WTC11 (cell line): Measurements from ENCODE around the gene MICAL3. TPM values are rescaled to one million over a fixed set of nuclear protein-coding genes. Genes with fewer than 3 reads are reported as not detected.

Experiments
- ATAC-seq: fragments of 200-7000 bp; cut with Tn5 transposase; 2 replicates; pipeline ENCODE4 v1.10.0; 2021; ENCODE audit warnings: mild to moderate bottlenecking, moderate library complexity
- CTCF ChIA-PET: fragments of 300-600 bp; sonication (Branson Sonifier 250); formaldehyde crosslinking; loops from one replicate; lab custom pipeline; 2021; ENCODE audit warnings: antibody characterized with exemption; lab: Charles Lee
- POLR2A ChIA-PET: fragments of 350-600 bp; sonication (Branson Sonifier 250); formaldehyde crosslinking; loops from one replicate; lab custom pipeline; 2021; ENCODE audit warnings: antibody characterized with exemption; lab: Charles Lee
- DNase-seq: peaks from one replicate; pipeline ENCODE4 v3.0.0; 2021; ENCODE audit warnings: low spot score
- H3K27ac Mint-ChIP-seq: 2 replicates; pipeline ENCODE4 v1.8.0; 2021; ENCODE audit warnings: mixed read lengths
- H3K27me3 Mint-ChIP-seq: 2 replicates; pipeline ENCODE4 v1.8.0; 2021; ENCODE audit warnings: low read depth, mild to moderate bottlenecking, moderate library complexity, mixed read lengths
- H3K36me3 Mint-ChIP-seq: 2 replicates; pipeline ENCODE4 v1.8.0; 2021; ENCODE audit warnings: mixed read lengths
- H3K4me1 Mint-ChIP-seq: 2 replicates; pipeline ENCODE4 v1.8.0; 2022; ENCODE audit warnings: mixed read lengths
- H3K4me3 Mint-ChIP-seq: 2 replicates; pipeline ENCODE4 v1.8.0; 2021; ENCODE audit warnings: mild to moderate bottlenecking, moderate library complexity, mixed read lengths
- H3K9me3 Mint-ChIP-seq: 2 replicates; pipeline ENCODE4 v1.8.0; 2021; ENCODE audit warnings: mixed read lengths
- AFF4 ChIP-seq: sonication (generic); formaldehyde crosslinking; IDR thresholded peaks from 2 replicates; pipeline ENCODE4 v1.8.1; 2023; ENCODE audit warnings: mild to moderate bottlenecking, missing genetic modification reagents, borderline replicate concordance
- ATF1 ChIP-seq: sonication (generic); formaldehyde crosslinking; IDR thresholded peaks from 2 replicates; pipeline ENCODE4 v1.8.1; 2023; ENCODE audit warnings: mild to moderate bottlenecking, moderate library complexity, missing genetic modification reagents
- CREM ChIP-seq: sonication (generic); formaldehyde crosslinking; IDR thresholded peaks from 2 replicates; pipeline ENCODE4 v1.8.1; 2022; ENCODE audit warnings: mild to moderate bottlenecking, missing genetic modification reagents, moderate library complexity
- ETV6 ChIP-seq: sonication (generic); formaldehyde crosslinking; IDR thresholded peaks from 2 replicates; pipeline ENCODE4 v1.8.1; 2022; ENCODE audit warnings: mild to moderate bottlenecking, missing genetic modification reagents
- FOXJ3 ChIP-seq: sonication (generic); formaldehyde crosslinking; IDR thresholded peaks from 2 replicates; pipeline ENCODE4 v1.9.0; 2021; ENCODE audit warnings: missing genetic modification reagents, mild to moderate bottlenecking, borderline replicate concordance
- GABPB1 ChIP-seq: sonication (generic); formaldehyde crosslinking; IDR thresholded peaks from 2 replicates; pipeline ENCODE4 v1.8.1; 2023; ENCODE audit warnings: mild to moderate bottlenecking, missing genetic modification reagents
- GRHL2 ChIP-seq: fragments of 250-450 bp; sonication (Bioruptor Pico); IDR thresholded peaks from 2 replicates; pipeline ENCODE4 v1.8.0; 2022; ENCODE audit warnings: mild to moderate bottlenecking, moderate library complexity; ENCODE audit not compliant: insufficient replicate concordance, severe bottlenecking
- JUN ChIP-seq: sonication (generic); formaldehyde crosslinking; IDR thresholded peaks from 2 replicates; pipeline ENCODE4 v1.8.0; 2023; ENCODE audit warnings: mild to moderate bottlenecking, missing genetic modification reagents
- MAX ChIP-seq: sonication (generic); formaldehyde crosslinking; IDR thresholded peaks from 2 replicates; pipeline ENCODE4 v1.8.0; 2022; ENCODE audit warnings: mild to moderate bottlenecking, missing genetic modification reagents
- MXD4 ChIP-seq: fragments of 250-450 bp; sonication (Bioruptor Pico); IDR thresholded peaks from 2 replicates; pipeline ENCODE4 v1.8.0; 2021; ENCODE audit warnings: mild to moderate bottlenecking, moderate library complexity, borderline replicate concordance
- NFYB ChIP-seq: sonication (generic); formaldehyde crosslinking; conservative IDR thresholded peaks from 2 replicates; pipeline ENCODE4 v1.8.0; 2022; ENCODE audit warnings: low read depth, missing genetic modification reagents
- NR2C2 ChIP-seq: sonication (generic); formaldehyde crosslinking; IDR thresholded peaks from 2 replicates; pipeline ENCODE4 v1.8.0; 2022; ENCODE audit warnings: mild to moderate bottlenecking, missing genetic modification reagents
- NR3C1 ChIP-seq: sonication (generic); formaldehyde crosslinking; conservative IDR thresholded peaks from 2 replicates; pipeline ENCODE4 v1.8.1; 2023; ENCODE audit warnings: low read depth, mild to moderate bottlenecking, missing genetic modification reagents
- OVOL2 ChIP-seq: fragments of 250-450 bp; sonication (Bioruptor Pico); IDR thresholded peaks from 2 replicates; pipeline ENCODE4 v1.9.0; 2021; ENCODE audit warnings: mild to moderate bottlenecking, borderline replicate concordance
- PRRX2 ChIP-seq: fragments of 250-450 bp; sonication (Bioruptor Pico); IDR thresholded peaks from 2 replicates; pipeline ENCODE4 v1.8.0; 2021; ENCODE audit warnings: mild to moderate bottlenecking
- STAT6 ChIP-seq: sonication (generic); formaldehyde crosslinking; conservative IDR thresholded peaks from 2 replicates; pipeline ENCODE4 v1.8.1; 2023; ENCODE audit warnings: mild to moderate bottlenecking, low read depth, missing genetic modification reagents, moderate library complexity
- TCF7 ChIP-seq: sonication (generic); formaldehyde crosslinking; IDR thresholded peaks from 2 replicates; pipeline ENCODE4 v1.8.0; 2022; ENCODE audit warnings: mild to moderate bottlenecking, low read depth, missing genetic modification reagents, moderate library complexity
- TEAD4 ChIP-seq: sonication (generic); formaldehyde crosslinking; IDR thresholded peaks from 2 replicates; pipeline ENCODE4 v1.8.0; 2022; ENCODE audit warnings: mild to moderate bottlenecking, missing genetic modification reagents
- USF1 ChIP-seq: sonication (generic); formaldehyde crosslinking; IDR thresholded peaks from 2 replicates; pipeline ENCODE4 v1.8.0; 2022; ENCODE audit warnings: mild to moderate bottlenecking, missing genetic modification reagents
- ZMAT4 ChIP-seq: fragments of 250-450 bp; sonication (Bioruptor Pico); IDR thresholded peaks from 2 replicates; pipeline ENCODE4 v1.9.0; 2021; ENCODE audit warnings: mild to moderate bottlenecking
- ZNF232 ChIP-seq: sonication (generic); formaldehyde crosslinking; IDR thresholded peaks from 2 replicates; pipeline ENCODE4 v1.8.0; 2022; ENCODE audit warnings: mild to moderate bottlenecking, missing genetic modification reagents
- ZNF263 ChIP-seq: sonication (generic); formaldehyde crosslinking; IDR thresholded peaks from 2 replicates; pipeline ENCODE4 v1.8.1; 2022; ENCODE audit warnings: low read depth, mild to moderate bottlenecking, moderate library complexity, missing genetic modification reagents
- ZNF281 ChIP-seq: sonication (generic); formaldehyde crosslinking; IDR thresholded peaks from 2 replicates; pipeline ENCODE4 v1.8.0; 2023; ENCODE audit warnings: mild to moderate bottlenecking, missing genetic modification reagents
- ZNF317 ChIP-seq: sonication (generic); formaldehyde crosslinking; IDR thresholded peaks from 2 replicates; pipeline ENCODE4 v1.8.1; 2023; ENCODE audit warnings: low read depth, mild to moderate bottlenecking, moderate library complexity, missing genetic modification reagents, borderline replicate concordance
- ZNF396 ChIP-seq: fragments of 250-450 bp; sonication (Bioruptor Pico); IDR thresholded peaks from 2 replicates; pipeline ENCODE4 v1.8.0; 2021; ENCODE audit warnings: mild to moderate bottlenecking, moderate library complexity, borderline replicate concordance
- ZSCAN18 ChIP-seq: fragments of 250-450 bp; sonication (Bioruptor Pico); IDR thresholded peaks from 2 replicates; pipeline ENCODE4 v2.1.2; 2022; ENCODE audit warnings: mild to moderate bottlenecking, moderate library complexity
- total RNA-seq: library from RNA; stranded (reverse); gene quantifications from 3 replicates; pipeline ENCODE4 v1.2.3, GENCODE V29; 2021

MICAL3 gene
- total RNA-seq, 1 experiment from 2014 or later = 41.2 TPM

- ATAC-seq (no peak), DNase-seq (no peak)
- H3K4me3 Mint-ChIP-seq = no peak overlapping the region
- ChIA-PET POLR2A (no interaction called here), CTCF (interaction anchor here (1.1 kb wide), 1 partner anchor 14 kb away, joined by 4 read pairs; no protein-coding TSS in a partner anchor)
- no peak for TF ChIP-seq USF1 (CRISPR knock-in tag)
- no peak for TF ChIP-seq STAT6 (CRISPR knock-in tag)
- no peak for TF ChIP-seq ZNF232
- TF ChIP-seq TCF7 (CRISPR knock-in tag) = no peak
- no peak for TF ChIP-seq ATF1 (CRISPR knock-in tag)
- no peak for TF ChIP-seq ETV6 (CRISPR knock-in tag)
- no peak for TF ChIP-seq ZNF263 (CRISPR knock-in tag)
- no peak for TF ChIP-seq CREM (CRISPR knock-in tag)
- TF ChIP-seq FOXJ3 (CRISPR knock-in tag) = no peak
- TF ChIP-seq GABPB1 = no peak
- no peak for TF ChIP-seq JUN
- no peak for TF ChIP-seq TEAD4
- TF ChIP-seq ZSCAN18 = no peak
- TF ChIP-seq NFYB (CRISPR knock-in tag) = no peak
- no peak for TF ChIP-seq GRHL2 (CRISPR knock-in tag)
- no peak overlapping the region; the same call in 1 of the 2 replicates for H3K27ac Mint-ChIP-seq
- H3K27me3 Mint-ChIP-seq = no peaks in the 10 kb centered on the region
- H3K9me3 Mint-ChIP-seq = no peaks in the 10 kb centered on the region
- no peaks in the 10 kb centered on the region for H3K4me1 Mint-ChIP-seq
- no peaks in the 10 kb centered on the region for H3K36me3 Mint-ChIP-seq
Observed at GRCh38 chr22:17844150-17844549, 180.2 kb downstream of the MICAL3 start.

- Mint-ChIP-seq H3K36me3 (no peaks in the 10 kb centered on the region), H3K4me1 (peaks cover under 1% of the 10 kb centered on the region; the same call in 1 of the 2 replicates), H3K27ac (no peak overlapping the region), H3K4me3 (no peak overlapping the region), H3K27me3 (no peaks in the 10 kb centered on the region), H3K9me3 (no peaks in the 10 kb centered on the region)
- POLR2A ChIA-PET = no interaction called here
- no peak for DNase-seq
- CTCF ChIA-PET = no interaction called here
- no peak for ATAC-seq
- no peak for TF ChIP-seq ZNF396 (CRISPR knock-in tag)
- TF ChIP-seq ZMAT4 (CRISPR knock-in tag) = no peak
- TF ChIP-seq OVOL2 (CRISPR knock-in tag) = no peak
- TF ChIP-seq PRRX2 = no peak
- no peak for TF ChIP-seq AFF4 (CRISPR knock-in tag)
- no peak for TF ChIP-seq NR2C2 (CRISPR knock-in tag)
- no peak for TF ChIP-seq CREM (CRISPR knock-in tag)
- no peak for TF ChIP-seq NR3C1 (CRISPR knock-in tag)
- no peak for TF ChIP-seq MAX (CRISPR knock-in tag)
- TF ChIP-seq MXD4 (CRISPR knock-in tag) = no peak
- TF ChIP-seq ZNF317 (CRISPR knock-in tag) = no peak
- TF ChIP-seq ZNF281 = no peak
Observed at GRCh38 chr22:17842386-17842785, 182.0 kb downstream of the MICAL3 start.
